Stimulated activated memory B cell treated with anti-CD40 and anti-IgM and Interleukin-4, amounts not matched to agents 10 μg/mL and 1 μg/mL and 100 μg/mL, for 72 hours (primary cell): ENCODE results near the gene ARVCF.

Experiments
- ATAC-seq: fragments of 150-1000 bp; cut with Tn5 transposase; 2 replicates; pipeline ENCODE4 v1.10.0; 2021
- H3K27ac Mint-ChIP-seq: one replicate; pipeline ENCODE4 v1.8.0; 2022; ENCODE audit warnings: mild to moderate bottlenecking, mixed read lengths
- H3K27me3 Mint-ChIP-seq: one replicate; pipeline ENCODE4 v1.8.0; 2022; ENCODE audit warnings: mixed read lengths
- H3K36me3 Mint-ChIP-seq: one replicate; pipeline ENCODE4 v1.8.0; 2022; ENCODE audit warnings: mixed read lengths
- H3K4me1 Mint-ChIP-seq: one replicate; pipeline ENCODE4 v1.8.0; 2022; ENCODE audit warnings: mixed read lengths
- H3K4me3 Mint-ChIP-seq: one replicate; pipeline ENCODE4 v1.8.0; 2022; ENCODE audit warnings: mild to moderate bottlenecking, moderate library complexity, mixed read lengths
- H3K9me3 Mint-ChIP-seq: one replicate; pipeline ENCODE4 v1.8.0; 2022; ENCODE audit warnings: mixed read lengths

Gene ARVCF

DNA sequence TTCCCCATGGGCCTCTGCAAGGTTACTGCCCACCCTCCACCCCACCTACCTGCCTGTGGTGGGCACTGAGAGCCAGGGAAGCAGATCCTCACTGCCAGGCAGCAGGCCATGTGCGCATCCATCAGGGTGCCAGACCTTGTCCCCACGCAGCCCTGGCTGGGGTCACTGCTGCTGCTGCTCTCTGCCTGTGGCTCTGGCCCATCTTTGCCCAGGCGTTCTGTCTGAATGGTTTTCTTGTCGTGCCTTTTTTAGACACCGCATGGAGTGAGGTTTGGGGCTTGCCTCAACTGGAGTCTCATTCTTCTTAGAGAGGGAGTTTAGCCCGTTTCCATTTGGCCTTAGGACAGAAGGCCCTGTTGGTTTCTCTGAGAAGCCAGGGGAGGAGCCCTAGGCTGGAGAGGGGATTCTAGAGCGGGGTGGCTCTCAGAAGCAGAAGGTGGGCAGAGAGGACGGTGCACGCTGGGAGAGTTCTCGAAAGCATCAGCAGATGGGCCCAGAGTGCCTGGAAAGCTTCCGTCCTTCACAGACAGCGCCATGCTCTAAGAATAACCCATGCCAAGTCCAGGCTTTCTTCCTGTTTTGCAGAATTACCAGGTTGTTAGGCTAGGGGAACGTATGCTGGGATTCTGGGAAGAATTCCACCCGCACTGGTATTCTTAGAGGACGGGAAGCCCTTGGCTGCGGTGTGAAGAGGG is 12.4 kb upstream of the ARVCF start:
- Mint-ChIP-seq H3K27ac (no peak overlapping the region), H3K27me3 (no peaks in the 10 kb centered on the region), H3K4me3 (no peak overlapping the region), H3K9me3 (no peaks in the 10 kb centered on the region), H3K36me3 (peaks cover 21% of the 10 kb centered on the region), H3K4me1 (peaks cover 69% of the 10 kb centered on the region)
- no peak for ATAC-seq

DNA sequence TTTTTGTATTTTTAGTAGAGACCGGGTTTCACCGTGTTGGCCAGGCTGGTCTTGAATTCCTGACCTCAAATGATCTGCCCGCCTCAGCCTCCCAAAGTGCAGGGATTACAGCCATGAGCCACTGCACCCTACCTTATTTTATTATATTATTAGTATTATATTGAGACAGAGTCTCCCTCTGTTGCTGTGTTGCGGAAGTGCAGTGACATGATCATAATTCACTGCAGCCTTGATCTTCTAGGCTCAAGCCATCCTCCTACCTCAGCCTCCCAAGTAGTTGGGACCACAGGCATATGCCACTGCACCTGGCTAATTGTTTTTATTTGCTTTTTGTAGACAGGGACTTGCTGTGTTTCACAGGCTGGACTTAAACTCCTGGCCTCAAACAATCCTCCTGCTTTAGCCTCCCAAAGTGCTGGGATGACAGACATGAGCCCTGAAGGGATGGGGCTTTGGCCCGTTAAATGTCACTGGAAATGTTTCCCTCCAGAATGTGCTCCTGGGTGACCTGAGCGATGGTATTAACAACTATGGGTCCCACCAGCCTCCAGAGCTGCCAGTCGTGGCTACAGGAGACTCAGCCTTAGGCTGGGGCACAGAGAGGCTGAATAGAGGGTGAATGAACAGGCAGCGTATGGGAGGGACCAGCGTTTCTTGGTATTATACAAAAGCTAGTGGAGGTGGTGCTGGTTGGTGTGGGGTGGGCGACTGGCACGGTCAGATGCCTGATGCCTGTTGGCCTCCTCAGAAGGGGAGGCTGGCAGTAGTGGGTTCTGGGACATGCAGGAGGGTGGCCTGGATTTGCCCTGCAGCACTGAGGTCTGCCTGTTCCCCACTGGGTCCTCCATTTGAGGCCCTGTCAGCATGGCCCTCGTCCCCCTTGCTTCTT is 11.6 kb upstream of the ARVCF start:
- Mint-ChIP-seq H3K36me3 (peaks cover 21% of the 10 kb centered on the region), H3K9me3 (no peaks in the 10 kb centered on the region), H3K27ac (no peak overlapping the region), H3K27me3 (no peaks in the 10 kb centered on the region), H3K4me1 (peaks cover 68% of the 10 kb centered on the region), H3K4me3 (no peak overlapping the region)
- ATAC-seq, result no peak

- no peaks in the 10 kb centered on the region for H3K27me3 Mint-ChIP-seq
- H3K27ac Mint-ChIP-seq, result no peak overlapping the region
- H3K9me3 Mint-ChIP-seq, result no peaks in the 10 kb centered on the region
- H3K4me1 Mint-ChIP-seq, result peaks cover 73% of the 10 kb centered on the region
- no peak overlapping the region for H3K4me3 Mint-ChIP-seq
- ATAC-seq, result no peak
- peaks cover 21% of the 10 kb centered on the region for H3K36me3 Mint-ChIP-seq
Measured at GRCh38 chr22:20026996-20027601, 10.5 kb upstream of the ARVCF start.

DNA sequence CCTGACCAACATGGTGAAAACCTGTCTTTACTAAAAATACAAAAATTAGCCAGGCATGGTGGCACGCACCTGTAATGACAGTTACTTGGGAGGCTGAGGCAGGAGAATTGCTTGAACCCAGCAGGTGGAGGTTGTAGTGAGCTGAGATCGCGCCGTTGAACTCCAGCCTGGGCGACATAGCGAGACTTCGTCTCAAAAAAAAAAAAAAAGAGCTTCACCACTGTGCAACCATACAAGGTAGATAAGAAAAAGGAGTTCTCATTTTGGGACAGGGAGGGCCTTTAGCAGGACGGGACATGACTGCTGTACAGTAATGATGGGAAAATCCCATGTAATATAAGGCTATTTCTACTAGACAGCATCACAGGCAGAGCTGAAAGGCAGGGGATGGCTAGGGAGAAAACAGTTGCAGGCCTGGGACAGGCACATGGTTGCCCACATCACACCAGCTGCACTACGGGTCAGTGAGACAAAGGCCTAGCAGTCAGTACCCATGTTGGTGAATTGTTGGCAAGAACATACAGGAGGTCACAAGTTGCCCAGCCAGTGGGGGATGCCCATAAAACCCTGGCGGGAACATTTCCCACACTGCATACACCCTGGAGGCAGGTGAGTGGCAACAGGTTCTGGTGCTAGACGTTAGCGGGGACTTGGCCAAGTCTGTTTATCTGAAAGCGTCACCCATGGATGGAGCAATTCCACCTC is 9.7 kb upstream of the ARVCF start:
- no peak overlapping the region for H3K27ac Mint-ChIP-seq

GRCh38 chr22:20025401-20026203 is 9.0 kb upstream of the ARVCF start:
- H3K36me3 Mint-ChIP-seq, result peaks cover 21% of the 10 kb centered on the region
- H3K9me3 Mint-ChIP-seq, result no peaks in the 10 kb centered on the region
- no peaks in the 10 kb centered on the region for H3K27me3 Mint-ChIP-seq
- no peak overlapping the region for H3K4me3 Mint-ChIP-seq
- peaks cover 72% of the 10 kb centered on the region for H3K4me1 Mint-ChIP-seq
- H3K27ac Mint-ChIP-seq, result no peak overlapping the region
- ATAC-seq, result no peak

More for the DNA sequence above, 9.7 kb upstream of the ARVCF start:
- H3K4me1 Mint-ChIP-seq, result peaks cover 73% of the 10 kb centered on the region
- peaks cover 21% of the 10 kb centered on the region for H3K36me3 Mint-ChIP-seq
- no peaks in the 10 kb centered on the region for H3K9me3 Mint-ChIP-seq
- H3K27me3 Mint-ChIP-seq, result no peaks in the 10 kb centered on the region
- ATAC-seq, result no peak
- H3K4me3 Mint-ChIP-seq, result no peak overlapping the region

DNA sequence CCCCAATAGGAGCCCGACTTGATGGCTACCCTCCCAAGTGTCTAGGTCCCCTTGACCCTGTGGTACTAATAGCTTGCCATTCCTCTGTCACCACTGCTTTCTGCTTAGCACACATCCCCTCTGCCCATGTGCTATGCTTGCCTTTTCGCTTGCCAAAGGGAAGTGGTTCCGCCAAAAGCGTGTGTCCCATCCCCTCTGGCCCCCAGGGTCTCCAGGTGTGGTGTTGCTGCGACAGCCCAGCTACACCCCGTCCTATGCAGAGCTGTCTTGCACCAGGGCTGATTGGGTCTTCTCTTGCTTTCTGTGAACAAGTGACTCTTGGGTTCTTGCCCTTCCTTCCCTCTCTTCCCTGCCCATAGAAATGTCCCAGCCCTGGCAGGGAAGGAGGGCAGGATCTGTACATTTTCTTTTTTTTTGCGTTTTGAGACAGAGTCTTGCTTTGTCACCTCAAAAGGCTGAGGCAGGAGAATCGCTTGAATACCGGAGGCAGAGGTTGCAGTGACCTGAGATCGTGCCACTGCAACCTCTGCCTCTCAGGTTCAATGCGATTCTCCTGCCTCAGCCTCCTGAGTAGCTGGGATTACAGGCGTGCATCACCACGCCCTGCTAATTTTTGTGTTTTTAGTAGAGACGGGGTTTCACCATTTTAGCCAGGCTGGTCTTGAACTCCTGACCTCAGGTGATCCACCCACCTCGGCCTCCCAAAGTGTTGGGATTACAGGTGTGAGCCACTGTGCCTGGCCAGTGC is 8.2 kb upstream of the ARVCF start:
- Mint-ChIP-seq H3K36me3 (peaks cover 21% of the 10 kb centered on the region), H3K27ac (no peak overlapping the region), H3K9me3 (no peaks in the 10 kb centered on the region), H3K4me3 (no peak overlapping the region), H3K27me3 (no peaks in the 10 kb centered on the region), H3K4me1 (peaks cover 70% of the 10 kb centered on the region)
- ATAC-seq, result no peak

- H3K27me3 Mint-ChIP-seq, result no peaks in the 10 kb centered on the region
- H3K4me3 Mint-ChIP-seq, result no peak overlapping the region
- H3K27ac Mint-ChIP-seq, result no peak overlapping the region
- ATAC-seq, result no peak
- no peaks in the 10 kb centered on the region for H3K9me3 Mint-ChIP-seq
- H3K4me1 Mint-ChIP-seq, result peaks cover 64% of the 10 kb centered on the region
- peaks cover 21% of the 10 kb centered on the region for H3K36me3 Mint-ChIP-seq
Measured at GRCh38 chr22:20024225-20024624, 7.6 kb upstream of the ARVCF start.

DNA sequence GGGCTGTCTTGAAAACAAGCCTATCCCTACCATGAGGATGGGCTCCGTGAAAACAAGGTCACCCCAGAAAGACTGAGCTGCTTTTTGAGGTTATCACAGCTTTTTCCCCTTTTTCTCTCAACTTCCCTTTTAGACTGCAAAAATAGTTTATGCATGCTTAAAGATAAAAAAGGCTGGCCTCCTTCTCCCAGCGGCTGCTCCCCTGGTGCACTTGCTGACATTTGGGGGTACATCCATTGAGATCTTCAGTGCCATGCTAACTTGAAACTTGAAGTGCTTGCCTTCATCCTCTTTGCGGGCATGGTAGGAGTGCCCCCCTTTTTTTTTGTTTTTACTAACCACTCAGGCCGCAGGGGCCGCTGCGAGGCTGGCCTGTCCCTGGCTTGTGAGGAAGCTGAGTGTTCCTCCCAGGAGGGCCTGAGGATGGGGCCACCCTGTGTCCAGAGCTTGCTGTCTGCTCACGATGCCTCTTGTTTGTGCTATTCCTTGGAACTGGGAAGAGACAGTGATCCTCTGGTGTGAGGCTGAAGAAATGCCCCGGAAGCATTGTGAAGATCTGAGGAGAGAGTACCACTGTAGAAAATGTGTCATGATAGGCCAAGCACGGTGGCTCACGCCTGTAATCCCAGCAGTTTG is 6.5 kb upstream of the ARVCF start:
- Mint-ChIP-seq H3K9me3 (no peaks in the 10 kb centered on the region), H3K36me3 (peaks cover 21% of the 10 kb centered on the region), H3K27ac (peak overlapping the region; percentile 78), H3K27me3 (peaks cover under 1% of the 10 kb centered on the region), H3K4me1 (peaks cover 57% of the 10 kb centered on the region), H3K4me3 (peak overlapping the region; percentile 87)
- ATAC-seq, result no peak

- H3K27me3 Mint-ChIP-seq, result peaks cover 8% of the 10 kb centered on the region
- H3K27ac Mint-ChIP-seq, result peak overlapping the region; percentile 78
- H3K4me1 Mint-ChIP-seq, result peaks cover 62% of the 10 kb centered on the region
- peak overlapping the region; percentile 87 for H3K4me3 Mint-ChIP-seq
- no peak for ATAC-seq
- peaks cover 21% of the 10 kb centered on the region for H3K36me3 Mint-ChIP-seq
- no peaks in the 10 kb centered on the region for H3K9me3 Mint-ChIP-seq
Measured at GRCh38 chr22:20022231-20022977, 5.8 kb upstream of the ARVCF start.

DNA sequence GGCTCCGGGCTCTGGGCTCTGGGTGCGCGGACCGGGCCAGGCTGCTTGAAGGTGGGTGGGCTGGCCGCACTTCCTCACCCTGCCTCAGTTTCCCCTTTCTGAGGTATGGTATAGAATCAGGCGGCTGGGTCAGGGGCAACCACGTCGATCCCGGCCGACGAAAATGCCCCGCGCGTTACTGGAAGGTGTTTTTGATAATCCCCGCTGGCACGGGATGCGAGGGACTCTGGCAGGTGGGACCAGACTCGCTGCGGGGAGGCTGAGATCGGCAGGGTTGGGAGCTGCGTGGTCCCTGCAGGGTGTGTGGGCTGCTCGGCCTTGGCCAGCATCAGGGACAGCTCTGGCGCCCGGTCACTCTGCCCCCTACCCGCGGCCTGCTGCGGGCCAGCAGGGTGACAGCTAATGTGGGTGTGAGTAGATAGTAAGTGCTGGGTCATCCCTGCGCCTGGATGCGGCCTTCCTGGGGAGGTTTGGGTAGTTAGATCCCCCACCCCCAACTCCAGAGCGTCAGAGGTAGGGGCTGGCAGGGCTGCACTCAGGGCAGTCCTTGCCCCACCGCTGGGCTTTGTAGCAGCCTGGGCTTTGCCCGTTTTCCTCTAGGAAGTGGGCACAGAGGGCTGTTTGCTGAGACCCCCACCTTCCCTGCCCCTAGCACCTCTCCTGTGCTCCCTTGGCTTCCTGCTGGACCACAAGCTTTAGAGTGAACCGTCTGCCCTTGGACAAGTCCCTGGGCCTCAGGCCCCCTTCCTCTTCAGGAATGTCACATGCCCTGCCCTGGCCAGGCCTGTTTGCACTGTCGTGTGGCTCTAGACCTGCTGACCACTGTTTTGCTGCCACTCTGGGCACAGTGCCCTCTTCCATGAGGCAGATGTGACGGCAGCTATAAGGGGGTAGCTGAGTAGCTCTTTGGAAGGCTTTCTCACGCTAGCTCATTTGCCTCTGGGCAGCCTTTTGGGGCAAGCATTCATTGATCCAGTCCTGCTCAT is 4.9 kb upstream of the ARVCF start:
- Mint-ChIP-seq H3K36me3 (peaks cover 20% of the 10 kb centered on the region), H3K4me1 (peaks cover 58% of the 10 kb centered on the region), H3K4me3 (peak overlapping the region; percentile 87), H3K27me3 (peaks cover 9% of the 10 kb centered on the region), H3K27ac (peak overlapping the region; percentile 78), H3K9me3 (no peaks in the 10 kb centered on the region)
- peak; percentile 22 for ATAC-seq

DNA sequence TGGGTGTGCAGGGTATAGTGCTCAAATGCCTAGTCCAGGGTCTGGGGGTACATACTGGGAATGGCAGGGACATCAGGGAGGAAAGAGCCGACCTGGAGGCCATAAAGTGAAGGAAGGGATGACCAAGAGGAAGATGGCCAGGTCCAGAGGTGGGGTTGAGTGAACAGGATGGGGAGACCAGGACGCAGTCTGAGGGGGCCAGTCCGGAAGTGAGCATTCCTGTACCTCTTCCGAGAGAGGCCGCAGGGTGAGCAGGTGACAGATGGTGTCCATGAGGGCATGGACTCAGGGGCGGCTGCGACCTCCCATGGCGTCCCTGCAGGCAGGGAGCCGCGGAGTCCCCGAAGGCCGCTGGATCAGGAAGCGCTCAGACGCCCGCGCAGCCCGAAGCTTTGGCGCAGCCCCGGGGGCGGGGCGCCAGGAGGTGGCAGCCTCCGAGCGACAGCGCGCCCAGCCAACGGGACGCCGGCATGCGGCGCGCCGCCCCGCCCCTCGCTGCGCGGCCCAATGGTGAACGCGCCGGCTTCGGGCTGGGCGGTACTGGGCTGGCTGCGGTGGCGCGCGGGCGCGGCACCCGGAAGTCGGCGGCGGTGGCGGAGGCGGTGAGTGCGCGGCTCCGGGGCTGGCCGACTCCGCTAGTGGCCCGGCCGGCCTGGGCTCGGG is 4.0 kb upstream of the ARVCF start, which contains the start of gene TANGO2:
Gene TANGO2 (plus strand): TSS at position 578 of the 663 bp plus-strand sequence. CDS start 15,689 bp downstream, outside the sequence.
- ATAC-seq, result peak; percentile 95
- Mint-ChIP-seq H3K36me3 (peaks cover 12% of the 10 kb centered on the region), H3K27me3 (peaks cover 9% of the 10 kb centered on the region), H3K9me3 (no peaks in the 10 kb centered on the region), H3K27ac (peak within 1 kb of the TSS; percentile 78), H3K4me3 (peak within 1 kb of the TSS; percentile 87), H3K4me1 (peaks cover 50% of the 10 kb centered on the region)
